ENCODE results near the gene TOR2A. TPM values are rescaled to one million over a fixed set of nuclear protein-coding genes. Genes with fewer than 3 reads are reported as not detected.

The TOR2A gene
- total and polyA plus RNA-seq, 9 of the 15 experiments (the other 6 are each of a cell fraction or from before 2014, with no cell fraction given): 0.80 to 25.9 (median 11.1) TPM

- no peak for TF ChIP-seq ELK3 (CRISPR knock-in tag; IDR thresholded peaks at IDR 0.05)
Measured at GRCh38 chr9:127734747-127735529, at the start of gene TOR2A (continued).

GRCh38 chr9:127783111-127784008 is 48.3 kb upstream of the TOR2A start:
- FAIRE-seq: no peak
- ATAC-seq: no peak
- ChIA-PET POLR2A (interaction anchor here (0.6 to 1.2 kb wide), 3 partner anchors 12 to 52 kb away, joined by 3 to 4 read pairs (median 4); partner anchors contain the start of gene TOR2A), CTCF (ENCODE audit: low intra/inter-chr PET ratio) (interaction anchor here (2.3 to 4.8 kb wide), 2 partner anchors 20 to 48 kb away, joined by 15 to 46 read pairs; partner anchors contain the start of gene TOR2A)
- H3K27ac ChIP-seq (ENCODE audit: extremely low read depth, low read depth, low read length): no peak overlapping the region
- intact Hi-C loops (cut with micrococcal nuclease) (loop anchor here (2.0 kb wide), 1 partner anchor 87 kb away; no protein-coding TSS in a partner anchor), in situ Hi-C loops (cut with MboI) (loop anchor here (5.0 kb wide), 1 partner anchor 46 kb away; the partner anchor contains the start of gene TOR2A)
- peak overlapping the region in 1 of 2 experiments; percentile 14; a peak in 1 of 4 replicates for H3K9ac ChIP-seq (ENCODE audit: insufficient read depth in 1 of 2, low read depth in 2 of 2, low read length in 2 of 2)
- H2AFZ ChIP-seq (ENCODE audit: low read depth, low read length): 0 out of 2 replicates have a peak overlapping the region, but pooled peaks have one; percentile 48
- 70% methylated on average over 20 of the region's 20 CpGs for WGBS (ENCODE audit: insufficient coverage, low coverage, missing lambda C conversion rate)
- no peak for DNase-seq (ENCODE audit: extremely low read depth in 1 of 4, low spot score in 3 of 4)
- peaks cover 20% of the 10 kb centered on the region for H4K20me1 ChIP-seq (replicated peaks; ENCODE audit: control insufficient read depth, insufficient read depth, low read length)
- BruUV-seq (replicated peaks): no TSS peak
- peaks cover 16% of the 10 kb centered on the region for H3K36me3 ChIP-seq (ENCODE audit: control insufficient read depth, insufficient read depth, low read length)
- no peaks in the 10 kb centered on the region for H3K9me3 ChIP-seq (replicated peaks; ENCODE audit: control insufficient read depth, insufficient read depth, low read depth, low read length)
- H3K9me1 ChIP-seq (ENCODE audit: control insufficient read depth, insufficient read depth, low read length): no peaks in the 10 kb centered on the region
- no peaks in the 10 kb centered on the region for H3K27me3 ChIP-seq (ENCODE audit: control insufficient read depth in 2 of 2, insufficient read depth in 2 of 2, low read length in 2 of 2)
- H3K4me3 ChIP-seq: no peak overlapping the region
- H3K4me1 ChIP-seq (replicated peaks in 1 of 2; ENCODE audit: control insufficient read depth in 2 of 2, insufficient read depth in 2 of 2, low read length in 2 of 2): peaks cover 20 to 48% of the 10 kb centered on the region in 2 experiments
- peaks cover 26% of the 10 kb centered on the region for H3K79me2 ChIP-seq (ENCODE audit: control insufficient read depth, insufficient read depth, low read length)
- no peak overlapping the region for H3K4me2 ChIP-seq (ENCODE audit: insufficient read depth, low read length)
- no peak for TF ChIP-seq HSF4 (CRISPR knock-in tag; IDR thresholded peaks at IDR 0.05; ENCODE audit: borderline replicate concordance)
- peak; percentile 31; the same call in 1 of the 2 replicates for TF ChIP-seq SPI1 (IDR thresholded peaks at IDR 0.05; ENCODE audit: borderline replicate concordance, low read depth, low read length)
- TF ChIP-seq, protein P1, sequence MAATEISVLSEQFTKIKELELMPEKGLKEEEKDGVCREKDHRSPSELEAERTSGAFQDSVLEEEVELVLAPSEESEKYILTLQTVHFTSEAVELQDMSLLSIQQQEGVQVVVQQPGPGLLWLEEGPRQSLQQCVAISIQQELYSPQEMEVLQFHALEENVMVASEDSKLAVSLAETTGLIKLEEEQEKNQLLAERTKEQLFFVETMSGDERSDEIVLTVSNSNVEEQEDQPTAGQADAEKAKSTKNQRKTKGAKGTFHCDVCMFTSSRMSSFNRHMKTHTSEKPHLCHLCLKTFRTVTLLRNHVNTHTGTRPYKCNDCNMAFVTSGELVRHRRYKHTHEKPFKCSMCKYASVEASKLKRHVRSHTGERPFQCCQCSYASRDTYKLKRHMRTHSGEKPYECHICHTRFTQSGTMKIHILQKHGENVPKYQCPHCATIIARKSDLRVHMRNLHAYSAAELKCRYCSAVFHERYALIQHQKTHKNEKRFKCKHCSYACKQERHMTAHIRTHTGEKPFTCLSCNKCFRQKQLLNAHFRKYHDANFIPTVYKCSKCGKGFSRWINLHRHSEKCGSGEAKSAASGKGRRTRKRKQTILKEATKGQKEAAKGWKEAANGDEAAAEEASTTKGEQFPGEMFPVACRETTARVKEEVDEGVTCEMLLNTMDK (IDR thresholded peaks at IDR 0.05; ENCODE audit: borderline replicate concordance, insufficient read depth, low read depth, low read length, poor library complexity, severe bottlenecking): no peak
- TF ChIP-seq XRCC5 (IDR thresholded peaks at IDR 0.05; ENCODE audit: low read depth, low read length): no peak
- no peak for TF ChIP-seq SMAD4 (CRISPR knock-in tag; conservative IDR thresholded peaks at IDR 0.05)
- TF ChIP-seq, protein P2, sequence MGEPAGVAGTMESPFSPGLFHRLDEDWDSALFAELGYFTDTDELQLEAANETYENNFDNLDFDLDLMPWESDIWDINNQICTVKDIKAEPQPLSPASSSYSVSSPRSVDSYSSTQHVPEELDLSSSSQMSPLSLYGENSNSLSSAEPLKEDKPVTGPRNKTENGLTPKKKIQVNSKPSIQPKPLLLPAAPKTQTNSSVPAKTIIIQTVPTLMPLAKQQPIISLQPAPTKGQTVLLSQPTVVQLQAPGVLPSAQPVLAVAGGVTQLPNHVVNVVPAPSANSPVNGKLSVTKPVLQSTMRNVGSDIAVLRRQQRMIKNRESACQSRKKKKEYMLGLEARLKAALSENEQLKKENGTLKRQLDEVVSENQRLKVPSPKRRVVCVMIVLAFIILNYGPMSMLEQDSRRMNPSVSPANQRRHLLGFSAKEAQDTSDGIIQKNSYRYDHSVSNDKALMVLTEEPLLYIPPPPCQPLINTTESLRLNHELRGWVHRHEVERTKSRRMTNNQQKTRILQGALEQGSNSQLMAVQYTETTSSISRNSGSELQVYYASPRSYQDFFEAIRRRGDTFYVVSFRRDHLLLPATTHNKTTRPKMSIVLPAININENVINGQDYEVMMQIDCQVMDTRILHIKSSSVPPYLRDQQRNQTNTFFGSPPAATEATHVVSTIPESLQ (CRISPR knock-in tag; IDR thresholded peaks at IDR 0.05): no peak
- peak; percentile 19; the same call in 1 of the 2 replicates for TF ChIP-seq ESRRA (IDR thresholded peaks at IDR 0.05; ENCODE audit: borderline replicate concordance, low read depth)
- no peak for TF ChIP-seq FOXK1 (CRISPR knock-in tag; IDR thresholded peaks at IDR 0.05; ENCODE audit: borderline replicate concordance)
